Stimulated activated CD8-positive, alpha-beta memory T cell treated with anti-CD3 and anti-CD28 coated beads, Interleukin-2, amount 100 ng/mL, for 1 hour (primary cell): ENCODE data around the gene ADAMTS19.
A peak's percentile ranks its signal among the peaks of the same experiment; 100 is the strongest.

Experiments
- DNase-seq, 2 donors: peaks; one replicate each; pipeline ENCODE4 v3.0.0-alpha.2; 2020; ENCODE audit warnings: low read depth in 2 of 2

The ADAMTS19 gene

DNA sequence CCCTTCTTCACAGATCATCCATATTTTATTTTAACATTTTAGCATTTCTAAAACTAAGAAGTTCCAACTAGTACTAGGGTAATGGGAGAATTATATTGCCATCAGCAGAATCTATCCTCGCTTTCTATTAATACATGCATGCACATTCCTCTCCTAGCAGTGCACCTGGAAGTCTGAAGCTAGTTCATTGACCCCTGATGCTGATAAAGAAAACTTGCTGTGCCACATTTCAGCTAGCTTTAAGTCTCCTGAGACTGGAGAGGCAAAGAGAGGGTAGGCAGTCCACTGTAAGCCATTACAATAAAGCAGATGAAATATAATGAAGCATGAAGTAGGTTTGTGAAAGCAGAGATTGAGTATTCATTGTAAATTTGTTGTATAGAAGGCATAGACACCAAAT, 303.6 kb downstream of the ADAMTS19 start:
- no peak for DNase-seq

DNA sequence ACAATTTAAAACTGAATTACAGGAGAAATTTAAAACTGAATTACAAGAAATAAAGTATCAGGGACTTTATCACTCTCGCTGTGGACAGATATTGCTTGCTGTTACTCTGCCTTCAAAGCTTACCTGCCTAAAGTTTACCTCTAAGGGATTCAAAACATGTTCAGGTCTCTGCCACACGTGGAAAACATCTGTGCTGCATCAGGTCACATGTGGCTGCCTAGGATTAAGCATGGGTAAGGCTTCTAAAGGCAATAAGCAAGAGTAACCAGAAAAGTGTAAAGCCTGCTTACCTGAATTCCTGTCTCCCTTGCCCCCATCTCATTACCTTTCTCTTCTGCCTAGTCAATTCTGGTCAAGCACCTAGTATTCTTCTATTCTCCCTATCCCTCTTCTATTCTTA, 306.7 kb downstream of the ADAMTS19 start:
- DNase-seq, result no peak

DNA sequence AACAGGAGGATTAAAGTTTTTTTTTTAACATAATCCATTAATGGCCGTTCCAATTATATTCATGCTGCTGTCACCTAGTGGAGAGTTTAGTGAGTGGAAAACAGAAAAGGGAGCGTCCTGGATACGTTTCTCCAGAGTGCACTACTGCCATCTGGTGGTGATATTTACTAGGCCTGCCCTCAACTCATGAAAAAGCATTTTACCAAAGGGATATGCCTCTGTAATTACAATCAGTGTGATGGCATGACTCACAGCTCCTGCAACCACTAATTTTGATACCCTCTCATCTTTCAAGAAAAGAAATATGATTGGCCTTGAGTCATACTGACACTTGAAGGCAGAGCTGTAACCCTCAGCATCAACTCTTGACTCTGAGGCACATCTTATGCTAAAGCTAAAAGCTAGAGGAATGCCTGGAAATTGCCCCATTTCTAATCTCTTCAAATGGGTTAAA, 307.9 kb downstream of the ADAMTS19 start:
- peak in 1 of 2 donors; percentile 5 for DNase-seq

DNA sequence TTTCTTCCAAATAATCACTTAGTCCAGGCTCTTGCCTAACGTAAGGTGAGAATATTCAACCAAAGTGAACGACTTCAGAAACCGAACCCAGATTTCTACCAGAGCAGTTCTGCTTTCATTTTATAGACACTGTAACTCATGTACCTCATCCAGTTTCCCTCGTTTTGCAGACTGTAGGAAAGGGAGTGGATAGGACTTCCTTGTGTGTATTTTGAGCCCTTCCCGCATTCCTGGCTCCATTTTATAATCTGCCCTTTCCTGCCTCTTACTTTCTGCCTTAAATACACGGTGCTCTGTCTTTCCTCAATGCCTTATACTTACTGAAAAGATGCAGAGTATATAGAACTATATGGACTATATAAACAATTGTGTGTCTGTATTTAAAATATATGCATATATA, 308.6 kb downstream of the ADAMTS19 start:
- DNase-seq, result no peak

DNA sequence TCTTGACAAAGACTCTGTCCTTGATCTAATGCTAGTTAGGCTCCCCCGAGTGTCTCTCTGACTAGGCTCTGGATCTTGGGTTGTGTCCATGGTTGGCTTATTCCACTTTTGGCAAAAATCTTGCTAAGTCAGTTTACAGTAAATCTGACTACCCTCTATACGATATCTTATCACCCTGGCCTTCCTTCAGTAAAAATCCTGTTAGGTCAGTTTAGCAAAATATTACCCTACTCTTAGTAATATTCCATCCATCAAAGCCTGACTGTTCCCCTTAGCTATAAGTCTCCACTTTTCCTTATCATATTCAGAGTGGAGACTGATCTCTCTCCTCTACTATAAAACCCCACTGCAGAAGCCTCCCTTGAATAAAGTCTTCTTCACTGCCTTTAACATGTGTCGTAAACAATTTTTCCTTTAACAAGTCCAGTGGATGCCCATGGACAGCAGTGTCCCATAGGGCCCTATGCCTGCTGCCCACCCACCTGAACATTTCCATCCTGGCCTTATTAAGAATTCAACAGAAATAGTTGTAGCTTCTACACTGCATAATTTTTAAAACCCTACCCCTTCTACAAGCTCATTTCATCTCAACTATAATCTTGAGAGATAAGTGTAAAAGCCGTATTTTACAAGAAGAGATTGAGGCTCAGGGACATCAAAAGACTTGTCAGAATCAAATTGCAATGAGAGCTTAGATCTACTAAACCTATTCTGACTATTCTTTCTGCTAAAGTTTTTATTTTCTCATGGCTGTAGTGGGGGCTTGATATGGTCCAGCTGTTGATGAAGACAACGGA, 310.1 kb downstream of the ADAMTS19 start:
- no peak for DNase-seq

DNA sequence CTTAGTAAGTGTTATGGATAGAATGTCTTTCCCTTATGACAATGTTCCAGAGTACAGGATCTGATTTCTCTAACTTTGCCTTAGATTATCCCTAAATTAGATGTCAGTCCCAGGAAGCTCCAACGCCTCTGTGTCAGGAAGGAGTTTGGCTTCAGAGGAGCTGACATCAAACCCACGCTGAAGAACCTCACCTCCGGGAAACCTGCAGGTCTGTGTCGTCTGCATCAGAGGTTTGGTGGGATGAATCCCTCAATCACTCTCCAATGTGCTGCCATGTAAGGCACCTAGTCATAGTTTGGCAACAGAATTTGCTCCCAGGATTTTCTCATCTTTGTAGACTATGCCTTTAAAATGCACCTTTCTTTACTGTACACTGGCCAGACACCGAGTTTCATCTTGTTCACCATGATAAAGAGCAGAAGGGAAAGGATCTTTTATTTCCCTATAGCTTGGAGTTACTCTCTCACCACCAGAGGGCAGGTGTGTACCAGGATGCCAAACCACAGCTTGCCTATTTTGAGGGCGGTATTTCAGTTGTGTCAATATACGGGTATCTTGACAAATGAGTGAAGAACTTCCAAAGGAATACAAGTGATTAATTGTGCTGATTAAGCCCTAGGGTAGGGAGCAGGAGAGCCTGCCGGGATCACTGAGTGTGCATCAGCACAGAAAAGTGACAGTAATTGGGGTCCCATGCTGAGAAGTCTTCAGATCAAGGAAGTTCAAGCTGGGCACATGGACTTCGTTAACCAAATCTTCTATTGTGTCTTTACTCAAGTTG, 311.1 kb downstream of the ADAMTS19 start:
- no peak for DNase-seq

DNA sequence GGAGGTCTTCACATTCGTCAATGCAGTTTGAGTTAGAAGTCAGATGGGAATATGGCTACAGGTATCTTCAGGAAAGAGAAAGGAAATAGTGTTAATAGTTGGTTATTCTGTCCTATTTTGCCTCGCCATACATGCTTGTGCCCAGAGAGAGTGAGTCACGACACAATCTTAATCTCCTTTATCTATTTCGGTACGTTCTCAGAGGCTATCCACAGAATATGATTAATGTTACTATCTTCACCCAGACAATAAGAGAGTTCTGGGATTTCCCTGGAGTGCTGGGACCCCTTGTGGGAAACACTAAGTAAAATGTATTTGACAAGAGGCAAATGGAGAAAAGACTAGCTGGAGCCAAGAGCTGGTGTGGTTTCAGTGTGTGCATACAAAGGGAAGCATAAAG, 313.3 kb downstream of the ADAMTS19 start:
- no peak for DNase-seq

DNA sequence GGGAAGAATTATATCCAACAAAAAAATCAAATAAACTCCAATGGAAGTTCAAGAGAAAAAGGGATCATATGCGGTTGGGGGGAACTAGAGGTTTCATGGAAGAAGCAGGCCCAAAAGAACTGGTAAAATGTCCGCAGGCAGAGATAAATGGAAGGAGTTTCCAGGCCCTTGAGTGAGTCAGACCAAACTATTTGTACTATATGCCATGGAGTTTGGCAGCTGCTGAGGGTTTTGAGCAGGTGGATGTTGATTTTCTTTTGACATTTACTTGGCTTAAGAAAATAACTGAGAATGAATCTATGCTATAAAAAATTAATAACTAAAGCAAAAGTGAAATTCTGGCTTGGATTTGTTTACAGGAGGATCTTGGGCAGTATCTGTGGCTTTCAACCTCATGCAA, 321.5 kb downstream of the ADAMTS19 start:
- no peak for DNase-seq
